Measurements from ENCODE around the gene ANGPTL2.

Gene ANGPTL2

GRCh38 chr9:127136081-127136879, 13.8 kb upstream of the ANGPTL2 start:
- no peak for DNase-seq

- no peak for DNase-seq
Measured at GRCh38 chr9:127135056-127135745, 12.8 kb upstream of the ANGPTL2 start.

GRCh38 chr9:127133739-127134167, 11.3 kb upstream of the ANGPTL2 start:
- no peak for DNase-seq

GRCh38 chr9:127132921-127133647, 10.6 kb upstream of the ANGPTL2 start:
- no peak for DNase-seq

GRCh38 chr9:127132375-127132774, 9.9 kb upstream of the ANGPTL2 start:
- DNase-seq, result no peak

- DNase-seq, result peak; percentile 57
Measured at GRCh38 chr9:127131871-127132270, 9.4 kb upstream of the ANGPTL2 start.

- peak; percentile 43 for DNase-seq
Measured at GRCh38 chr9:127130661-127131538, 8.5 kb upstream of the ANGPTL2 start.

GRCh38 chr9:127130235-127130634, 7.8 kb upstream of the ANGPTL2 start:
- DNase-seq, result no peak

- peak; percentile 16 for DNase-seq
Measured at GRCh38 chr9:127129718-127130085, 7.3 kb upstream of the ANGPTL2 start.

GRCh38 chr9:127129073-127129717, 6.8 kb upstream of the ANGPTL2 start:
- DNase-seq, result peak; percentile 52

GRCh38 chr9:127128341-127129072, 6.1 kb upstream of the ANGPTL2 start:
- DNase-seq, result peak; percentile 32

GRCh38 chr9:127126971-127127370, 4.5 kb upstream of the ANGPTL2 start:
- DNase-seq, result no peak

- no peak for DNase-seq
Measured at GRCh38 chr9:127124792-127125191, 2.4 kb upstream of the ANGPTL2 start.

GRCh38 chr9:127124111-127124531, 1.7 kb upstream of the ANGPTL2 start:
- DNase-seq, result no peak

- DNase-seq, result no peak
Measured at GRCh38 chr9:127123064-127123890, 842 bp upstream of the ANGPTL2 start.

GRCh38 chr9:127121628-127122175, 733 bp downstream of the ANGPTL2 start:
- no peak for DNase-seq

- no peak for DNase-seq
Measured at GRCh38 chr9:127119320-127119709, 3.1 kb downstream of the ANGPTL2 start.

GRCh38 chr9:127118597-127119319, 3.7 kb downstream of the ANGPTL2 start:
- DNase-seq, result no peak

GRCh38 chr9:127117801-127118200, 4.6 kb downstream of the ANGPTL2 start:
- no peak for DNase-seq

Measured in NCI-H226 (cell line).